Measurements from ENCODE around the gene TVP23C.
"Not testable (repeated sequence)": the region's sequence is repeated elsewhere in the genome, so short reads cannot be mapped to it uniquely, and the experiment has no call there.

TVP23C gene

DNA sequence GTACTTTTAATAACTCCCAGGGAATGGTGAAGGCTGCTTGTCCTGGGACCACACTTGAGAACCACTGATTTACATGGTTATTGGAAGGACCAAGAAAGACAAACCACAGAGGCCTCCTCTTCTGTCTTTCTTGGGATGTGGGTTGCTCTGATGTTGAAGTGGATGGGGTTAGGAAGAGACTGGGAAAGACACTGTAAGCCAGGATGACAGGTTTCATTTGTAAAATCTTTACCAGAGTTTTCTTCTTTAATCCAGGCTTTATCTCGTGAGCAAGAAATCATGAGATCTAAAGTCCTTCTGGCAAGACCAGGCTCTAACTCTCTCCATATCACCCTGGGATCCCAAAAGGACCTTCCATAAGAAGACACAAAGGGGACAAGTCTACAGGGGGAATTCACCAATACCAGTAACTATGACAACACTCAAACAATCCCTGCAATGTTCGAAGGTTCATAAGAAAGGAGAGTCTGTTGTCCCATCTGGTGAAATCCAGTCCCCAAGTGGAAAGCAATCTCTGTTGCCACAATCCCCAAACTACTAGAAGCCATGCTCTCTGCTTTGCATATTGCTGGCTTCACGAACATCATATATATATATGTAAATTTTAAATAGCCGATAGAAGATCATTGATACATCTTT lies 51.1 kb downstream of the TVP23C start:
- no peak for TF ChIP-seq CTCF (IDR thresholded peaks at IDR 0.05)
- no peak for TF ChIP-seq ZFX (IDR thresholded peaks at IDR 0.05; ENCODE audit: borderline replicate concordance)
- no peak overlapping the region for H3K27ac ChIP-seq

GRCh38 chr17:15511142-15511541 lies 52.1 kb downstream of the TVP23C start:
- no peak overlapping the region for H3K27ac ChIP-seq
- TF ChIP-seq CTCF (IDR thresholded peaks at IDR 0.05) (no peak), ZFX (IDR thresholded peaks at IDR 0.05; ENCODE audit: borderline replicate concordance) (no peak)

DNA sequence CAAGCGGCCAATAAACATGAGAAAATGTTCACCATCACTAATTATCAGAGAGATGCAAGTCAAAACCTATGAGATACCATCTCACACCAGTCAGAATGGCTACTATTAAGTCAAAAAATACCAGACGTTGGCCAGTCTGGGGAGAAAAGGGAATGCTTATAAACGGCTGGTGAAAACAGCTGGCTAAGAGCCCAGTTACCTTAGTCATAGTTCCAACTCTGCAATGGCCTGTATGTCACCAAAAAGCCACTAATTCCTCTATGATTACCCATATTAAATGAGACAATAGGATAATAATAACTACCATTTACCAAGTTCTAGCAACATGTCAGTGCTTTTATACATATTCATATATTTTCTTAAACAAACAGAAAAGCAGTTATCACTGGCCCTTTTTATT lies 52.9 kb downstream of the TVP23C start:
- no peak overlapping the region for H3K27ac ChIP-seq
- TF ChIP-seq CTCF (IDR thresholded peaks at IDR 0.05) (no peak), ZFX (IDR thresholded peaks at IDR 0.05; ENCODE audit: borderline replicate concordance) (no peak)

- no peak overlapping the region for H3K27ac ChIP-seq
- TF ChIP-seq CTCF (IDR thresholded peaks at IDR 0.05): no peak
- TF ChIP-seq ZFX (IDR thresholded peaks at IDR 0.05; ENCODE audit: borderline replicate concordance): no peak
Measured at GRCh38 chr17:15509095-15509494, 54.2 kb downstream of the TVP23C start.

DNA sequence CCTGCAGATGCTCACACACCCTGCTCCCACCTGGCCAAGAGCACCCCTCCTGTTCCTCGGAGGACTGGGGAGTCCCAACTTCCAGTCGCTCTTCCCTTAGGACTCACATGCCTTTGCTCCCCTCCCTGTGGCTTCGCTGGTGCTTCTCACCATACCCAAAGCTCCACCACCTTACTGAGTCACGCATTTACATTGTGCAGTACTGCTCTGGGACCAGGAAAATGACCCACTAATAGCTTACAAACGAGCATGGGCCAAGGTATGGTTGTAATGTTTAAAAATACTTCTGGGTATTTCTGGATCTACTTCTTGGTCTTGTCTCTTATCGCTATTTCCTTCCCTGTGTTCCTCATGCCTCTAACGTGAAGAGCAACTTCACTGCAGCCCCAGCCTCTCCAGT lies 54.8 kb downstream of the TVP23C start:
- TF ChIP-seq ZFX (IDR thresholded peaks at IDR 0.05; ENCODE audit: borderline replicate concordance) (no peak), CTCF (IDR thresholded peaks at IDR 0.05) (no peak)

DNA sequence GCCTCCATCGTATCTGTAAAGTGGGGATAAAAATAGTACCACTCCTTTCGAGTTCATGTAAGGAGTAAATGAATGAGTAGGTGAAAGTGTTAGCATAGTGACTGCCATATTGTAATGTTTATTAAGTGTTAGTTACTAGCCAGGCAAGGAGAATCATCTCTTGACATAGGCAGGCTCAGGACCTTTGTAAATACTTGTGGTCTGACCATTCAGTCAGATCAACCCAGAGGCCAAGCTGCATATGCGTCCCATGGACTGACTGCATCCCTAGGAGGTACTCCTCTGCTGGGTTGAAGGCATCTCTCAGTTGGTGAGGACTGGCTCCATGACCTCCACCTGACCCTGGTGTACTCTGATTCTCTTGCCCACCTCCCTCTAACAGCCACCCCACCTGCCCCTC lies 55.4 kb downstream of the TVP23C start:
- TF ChIP-seq CTCF (IDR thresholded peaks at IDR 0.05) (no peak), ZFX (IDR thresholded peaks at IDR 0.05; ENCODE audit: borderline replicate concordance) (no peak)
- no peak overlapping the region for H3K27ac ChIP-seq

More for the DNA sequence above, 54.8 kb downstream of the TVP23C start:
- H3K27ac ChIP-seq: no peak overlapping the region

- no peak for TF ChIP-seq CTCF (IDR thresholded peaks at IDR 0.05)
- no peak for TF ChIP-seq ZFX (IDR thresholded peaks at IDR 0.05; ENCODE audit: borderline replicate concordance)
- no peak overlapping the region for H3K27ac ChIP-seq
Measured at GRCh38 chr17:15507001-15507400, 56.3 kb downstream of the TVP23C start.

DNA sequence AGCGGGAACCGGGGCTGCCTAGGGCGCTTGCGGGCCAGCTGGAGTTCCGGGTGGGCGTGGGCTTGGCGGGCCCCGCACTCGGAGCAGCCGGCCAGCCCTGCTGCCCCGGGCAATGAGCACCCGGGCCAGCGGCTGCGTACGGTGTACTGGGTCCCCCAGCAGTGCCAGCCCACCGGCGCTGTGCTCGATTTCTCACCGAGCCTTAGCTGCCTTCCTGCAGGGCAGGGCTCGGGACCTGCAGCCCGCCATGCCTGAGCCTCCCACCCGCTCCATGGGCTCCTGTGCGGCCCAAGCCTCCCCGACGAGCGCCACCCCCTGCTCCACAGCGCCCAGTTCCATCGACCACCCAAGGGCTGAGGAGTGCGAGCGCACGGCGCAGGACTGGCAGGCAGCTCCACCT lies 57.6 kb downstream of the TVP23C start:
- not testable (repeated sequence) for H3K27ac ChIP-seq

All from 22Rv1 (cell line).